GM19099 (cell line): ENCODE measurements around the gene TTC21B.

ENCODE experiments used
- POLR2A ChIP-seq: IDR thresholded peaks from 3 replicates; pipeline ENCODE4 v1.6.1; 2011; ENCODE audit warnings: low read depth; ENCODE audit not compliant: insufficient read length; ENCODE audit errors: extremely low read depth

The TTC21B gene

DNA sequence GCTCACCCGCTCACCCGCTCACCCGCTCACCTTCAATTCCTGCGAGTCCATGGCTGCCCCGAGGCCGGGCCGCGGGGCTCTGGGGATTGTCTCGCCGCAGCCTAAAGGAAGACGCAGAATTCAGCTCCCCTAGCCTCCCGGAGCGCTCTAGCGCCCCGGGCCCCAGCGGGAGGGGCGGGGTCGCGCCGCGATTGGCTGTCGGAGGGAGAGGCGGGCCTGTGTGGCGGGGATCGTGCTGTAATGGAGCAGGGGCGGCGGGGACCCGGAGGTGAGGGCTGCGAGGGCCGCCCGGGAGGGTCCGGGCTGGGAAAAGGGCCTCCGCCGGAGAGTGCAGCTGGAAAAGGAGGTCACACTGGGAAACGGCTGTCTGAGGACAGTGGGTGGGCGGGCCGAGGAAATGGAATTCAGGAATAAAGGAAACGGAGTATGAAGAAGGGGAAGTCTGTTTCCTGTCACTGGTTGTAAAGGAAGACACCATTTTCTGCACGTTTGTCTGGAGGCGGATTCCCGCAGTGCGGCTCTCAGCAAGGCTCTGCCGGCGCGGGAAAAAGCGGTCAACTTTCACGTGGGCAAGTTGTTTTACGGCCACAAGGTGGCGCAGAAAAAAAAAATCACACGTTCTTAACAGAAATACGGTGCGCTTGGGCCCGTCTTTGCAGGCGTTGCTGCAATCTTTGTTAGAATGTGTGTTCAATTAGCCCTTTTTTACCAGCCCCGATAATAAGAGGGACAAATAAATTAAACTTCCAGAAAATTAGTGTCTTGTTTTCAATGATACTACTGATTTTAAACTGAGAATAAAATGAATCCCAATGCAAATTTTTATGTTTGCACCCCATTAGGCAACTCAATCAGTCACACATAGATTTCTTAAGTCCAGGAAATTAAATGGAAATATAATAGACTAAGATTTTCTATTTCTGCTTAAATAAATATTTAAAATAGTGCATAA, at the start of gene TTC21B:
TSS of gene TTC21B (minus strand) at position 122 of the 952 bp plus-strand sequence. CDS start at position 51, 71 bp downstream.
- peak; percentile 81 for TF ChIP-seq POLR2A

GRCh38 chr2:166000401-166000800, 46.8 kb upstream of the TTC21B start:
- no peak for TF ChIP-seq POLR2A

- TF ChIP-seq POLR2A: no peak
Observed at GRCh38 chr2:165990846-165991245, 37.3 kb upstream of the TTC21B start.

DNA sequence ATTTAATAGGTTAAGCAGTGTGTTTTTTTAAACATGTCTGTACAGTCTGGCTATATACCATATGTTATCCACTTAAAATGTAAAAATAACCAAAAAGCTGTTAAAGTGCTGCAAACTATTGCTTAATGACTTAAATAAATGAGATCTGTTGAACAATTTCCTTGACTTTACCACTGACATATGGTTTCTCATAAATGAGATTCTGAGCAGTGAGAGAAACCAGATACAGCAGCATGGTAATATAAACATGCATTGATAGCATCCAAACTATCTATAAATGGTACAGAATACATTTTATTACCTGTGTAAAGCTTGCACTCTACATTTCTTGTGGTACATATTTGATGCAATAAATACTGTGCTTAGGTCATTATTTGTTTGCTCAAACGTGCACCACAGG, 36.3 kb upstream of the TTC21B start:
- no peak for TF ChIP-seq POLR2A

GRCh38 chr2:165985120-165985519, 31.5 kb upstream of the TTC21B start:
- no peak for TF ChIP-seq POLR2A

- no peak for TF ChIP-seq POLR2A
Observed at GRCh38 chr2:165970663-165971062, 17.1 kb upstream of the TTC21B start.

- TF ChIP-seq POLR2A: no peak
Observed at GRCh38 chr2:165969227-165969626, 15.7 kb upstream of the TTC21B start.

DNA sequence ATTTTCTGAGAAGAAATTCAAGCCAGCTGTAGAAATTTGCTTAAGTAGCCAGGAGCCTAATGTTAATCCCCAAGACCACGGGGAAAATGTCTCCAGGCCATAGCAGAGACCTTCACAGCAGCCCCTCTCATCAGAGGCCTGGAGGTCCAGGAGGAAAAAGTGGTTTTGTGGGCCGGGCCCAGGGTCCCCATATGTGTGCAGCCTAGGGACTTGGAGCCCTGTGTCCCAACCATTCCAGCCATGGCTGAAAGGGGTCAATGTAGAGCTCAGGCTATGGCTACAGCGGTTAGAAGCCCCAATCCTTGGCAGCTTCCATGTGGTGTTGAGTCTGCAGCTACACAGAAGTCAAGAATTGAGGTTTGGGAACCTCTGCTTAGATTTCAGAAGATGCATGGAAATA, 14.2 kb upstream of the TTC21B start:
- no peak for TF ChIP-seq POLR2A

DNA sequence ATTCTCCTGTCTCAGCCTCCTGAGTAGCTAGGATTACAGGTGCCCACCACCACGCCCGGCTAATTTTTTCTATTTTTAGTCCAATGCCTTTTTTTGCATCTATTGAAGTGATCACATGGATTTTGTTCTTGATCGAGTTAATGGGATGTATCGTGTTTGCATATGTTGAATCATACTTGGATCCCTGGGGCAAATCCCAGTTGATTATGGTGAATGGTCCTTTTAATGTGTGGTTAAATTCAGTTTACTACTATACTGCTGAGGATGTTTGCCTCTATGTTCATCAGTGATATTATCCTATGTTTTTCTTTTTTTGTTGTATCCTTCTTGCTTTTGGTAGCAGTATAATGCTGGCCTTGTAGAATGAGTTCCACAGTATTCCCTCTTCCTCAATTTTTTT, 8.2 kb upstream of the TTC21B start:
- no peak for TF ChIP-seq POLR2A

DNA sequence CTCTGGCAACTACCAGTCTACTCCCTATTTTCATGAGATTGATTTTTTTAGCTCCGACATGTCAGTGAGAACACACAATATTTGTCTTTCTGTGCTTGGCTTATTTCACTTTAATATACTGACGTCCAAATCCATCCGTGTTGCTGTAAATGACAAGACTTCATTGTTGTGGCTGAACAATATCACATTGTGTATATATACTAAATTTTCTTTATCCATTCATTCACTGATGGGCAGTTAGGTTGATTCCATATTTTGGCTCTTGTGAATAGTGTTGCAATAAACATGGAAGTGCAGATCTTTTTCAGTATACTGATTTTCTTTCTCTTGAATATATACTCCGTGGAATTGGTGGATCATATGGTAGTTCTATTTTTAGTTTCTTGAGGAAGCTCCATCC, 5.8 kb upstream of the TTC21B start:
- TF ChIP-seq POLR2A: no peak

DNA sequence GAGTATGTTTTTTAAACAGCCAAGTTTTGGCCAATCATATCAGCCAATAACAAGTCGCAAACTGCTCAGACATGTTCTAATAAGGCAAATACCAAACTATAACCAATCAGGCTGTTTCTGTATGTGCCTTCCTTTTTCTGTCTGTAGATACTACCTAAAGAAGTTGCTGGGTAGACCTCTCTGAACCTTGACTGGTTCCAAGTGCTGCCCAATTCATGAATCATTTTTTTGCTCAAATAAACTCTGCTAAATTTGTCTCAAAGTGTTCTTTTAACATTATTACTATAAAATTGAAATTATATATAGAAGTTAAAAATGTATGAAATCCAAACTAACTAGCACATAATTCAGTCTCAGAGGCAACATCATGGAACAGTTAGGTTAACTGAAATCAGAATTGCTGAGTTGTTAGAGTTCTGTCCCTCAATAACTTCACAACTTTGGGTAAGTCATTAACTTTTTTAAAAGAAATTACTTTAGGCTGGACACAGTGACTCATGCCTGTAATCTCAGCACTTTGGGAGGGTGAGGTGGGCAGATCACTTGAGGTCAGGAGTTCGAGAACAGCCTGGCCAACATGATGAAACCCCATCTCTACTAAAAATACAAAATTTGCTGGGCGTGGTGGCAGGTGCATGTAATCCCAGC, 4.9 kb upstream of the TTC21B start:
- TF ChIP-seq POLR2A: no peak

GRCh38 chr2:165957030-165957675, 3.6 kb upstream of the TTC21B start:
- no peak for TF ChIP-seq POLR2A

- TF ChIP-seq POLR2A: no peak
Observed at GRCh38 chr2:165953306-165953654, 296 bp downstream of the TTC21B start.

DNA sequence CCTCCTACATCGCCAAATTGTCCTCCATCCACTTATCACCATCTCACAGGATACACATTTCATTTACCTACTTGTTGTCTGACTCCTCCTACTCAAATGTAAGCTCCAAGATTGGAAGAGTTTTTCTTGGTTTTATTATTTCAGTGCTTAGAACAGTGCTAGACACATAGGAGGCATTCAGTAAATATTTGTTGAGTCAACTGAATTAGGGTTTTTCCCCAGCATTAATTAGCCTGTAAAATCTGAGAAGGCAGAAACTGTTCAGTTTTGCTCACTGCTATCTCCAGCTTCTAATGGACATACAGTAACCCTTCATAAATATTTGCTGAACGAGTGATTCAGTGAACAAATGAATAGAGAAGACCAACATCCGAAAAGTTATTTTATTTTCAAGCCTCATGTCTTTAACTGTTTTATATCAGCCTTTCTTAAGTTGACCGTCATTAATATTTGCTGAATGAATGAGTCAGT, 800 bp downstream of the TTC21B start:
- TF ChIP-seq POLR2A: no peak

- no peak for TF ChIP-seq POLR2A
Observed at GRCh38 chr2:165952085-165952484, 1.5 kb downstream of the TTC21B start.
